Thyroid gland (tissue), 4 donors: ENCODE results near the gene SDC3. TPM values are rescaled to one million over a fixed set of nuclear protein-coding genes. Genes with fewer than 3 reads are reported as not detected.

ENCODE experiments used
- DNase-seq, 2 donors: peaks; one replicate each; pipeline ENCODE4 v3.0.0-alpha.2; 2019
- H3K27ac ChIP-seq, 3 donors: fragments of 200-600 bp; sonication (generic); 1 replicate in 2 of 3; 2 replicates in 1 of 3; pipeline ENCODE4 v1.5.1; 2016 to 2019; ENCODE audit warnings: mild to moderate bottlenecking in 1 of 3, moderate library complexity in 1 of 3
- H3K27me3 ChIP-seq: fragments of 200-600 bp; sonication (generic); one replicate; pipeline ENCODE4 v1.5.1; 2019
- H3K36me3 ChIP-seq, 2 donors: fragments of 200-600 bp; sonication (generic); one replicate each; pipeline ENCODE4 v1.5.1; 2016 to 2019
- H3K4me1 ChIP-seq, 2 donors: fragments of 200-600 bp; sonication (generic); one replicate each; pipeline ENCODE4 v1.5.1; 2017 to 2019
- H3K4me3 ChIP-seq, 3 donors: fragments of 200-600 bp; sonication (generic); replicated peaks in 1 of 3; 1 replicate in 2 of 3; 2 replicates in 1 of 3; pipeline ENCODE4 v1.5.1; 2016; ENCODE audit warnings: mild to moderate bottlenecking in 1 of 3
- H3K9me3 ChIP-seq: fragments of 200-600 bp; sonication (generic); one replicate; pipeline ENCODE4 v1.5.1; 2017
- POLR2A ChIP-seq, 2 donors: fragments of 450-650 bp; IDR thresholded peaks; one replicate each; pipeline ENCODE4 v1.6.1; 2017; ENCODE audit warnings: antibody characterized with exemption in 2 of 2, mild to moderate bottlenecking in 2 of 2, moderate library complexity in 1 of 2
- WGBS, 2 donors: methylation state at CpG; one replicate each; pipeline ENCODE4 v1.1.5; 2017; 5-methylcytosine and 5-hydroxymethylcytosine counted together
- intact Hi-C: fragments of 100-400 bp; cut with DNase I; formaldehyde crosslinking; loops from one replicate; pipeline ENCODE4 v1.15.1; 2023
- total RNA-seq, 4 donors: library from RNA; depleted of rRNA; stranded (reverse); fragments of >200 nt; gene quantifications; one replicate each; pipeline ENCODE4 v1.2.3, GENCODE V29; 2016
- TF ChIP-seq, protein P1 (sequence below), 6 experiments: fragments of 200-600 bp in 3 of 6; fragments of 450-650 bp in 3 of 6; sonication (generic) in 3 of 6; IDR thresholded peaks; one replicate each; pipeline ENCODE4 v1.5.1; 2016 to 2019; ENCODE audit warnings: antibody characterized with exemption in 6 of 6, mild to moderate bottlenecking in 2 of 6, inconsistent platforms in 1 of 6, moderate library complexity in 1 of 6

Gene SDC3
- total RNA-seq, 4 donors from 2014 or later: 13.2 to 19.5 (median 15.9) TPM

DNA sequence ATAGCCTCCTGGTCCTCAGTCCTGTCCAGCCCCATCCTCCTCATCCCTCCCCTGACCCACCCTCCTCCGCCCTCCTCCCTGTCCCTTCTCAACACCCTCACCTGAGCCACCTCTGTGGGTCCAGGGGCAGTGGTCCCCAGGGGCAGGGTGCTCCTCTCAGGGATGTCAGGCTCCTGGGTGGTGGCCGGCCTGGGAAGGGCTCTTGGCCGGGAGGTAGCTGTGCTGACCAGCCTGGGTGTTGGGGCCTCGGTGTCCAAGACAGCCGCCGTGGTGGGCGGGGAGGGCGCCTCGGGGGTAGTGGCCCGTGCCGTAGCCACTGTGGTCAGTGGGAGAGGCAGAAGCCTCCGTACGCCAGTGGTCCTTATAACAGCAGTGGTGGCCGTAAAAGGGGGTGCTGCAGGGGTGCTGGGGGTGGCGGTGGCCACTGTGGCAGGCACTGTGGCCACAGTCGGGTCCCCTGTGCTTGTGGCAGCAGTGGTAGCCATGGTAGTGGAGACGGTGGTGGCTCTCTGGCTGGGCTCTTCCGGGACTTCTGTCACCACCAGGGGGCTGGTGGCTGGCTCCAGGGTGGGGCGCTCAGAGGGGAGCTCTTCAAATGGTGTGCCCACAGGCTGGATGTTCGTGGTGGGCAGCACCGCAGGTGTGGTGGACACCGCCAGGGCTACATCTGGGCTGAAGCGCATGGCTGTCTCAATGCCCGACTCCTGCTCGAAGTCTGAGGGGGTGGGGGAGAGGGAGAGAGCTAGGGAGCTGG is 31.9 kb downstream of the SDC3 start:
- intact Hi-C loops: no loop called here
- peaks cover 13 to 15% of the 10 kb centered on the region in 2 donors for H3K36me3 ChIP-seq

DNA sequence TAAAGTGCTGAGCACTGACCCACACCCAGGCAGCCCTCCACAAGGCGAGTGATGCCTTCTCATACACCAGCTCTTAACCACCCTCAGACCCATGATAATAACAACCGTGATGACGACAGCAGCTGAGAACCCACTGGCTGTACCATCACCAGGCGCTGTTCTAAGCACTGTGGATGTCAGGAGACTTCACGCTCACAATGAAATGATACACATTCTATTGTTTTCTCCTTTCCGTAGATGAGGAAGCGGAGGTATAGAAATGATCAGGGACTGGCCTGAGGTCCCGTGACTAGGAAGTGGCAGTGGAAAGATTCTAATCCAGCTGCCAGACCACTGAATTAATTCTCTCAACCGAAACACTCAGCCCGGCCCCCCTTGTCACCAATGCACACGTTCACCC is 32.6 kb downstream of the SDC3 start:
- Histone ChIP-seq H3K27me3 (no peaks in the 10 kb centered on the region), H3K27ac (no peak overlapping the region), H3K4me1 (no peaks in the 10 kb centered on the region), H3K36me3 (peaks cover 13 to 15% of the 10 kb centered on the region in 2 donors), H3K4me3 (no peak overlapping the region), H3K9me3 (no peaks in the 10 kb centered on the region)
- intact Hi-C loops: no loop called here
- TF ChIP-seq POLR2A (IDR thresholded peaks at IDR 0.05): no peak
- no peak for DNase-seq
- 89% methylated on average over 11 of the region's 11 CpGs for WGBS, 2 donors

More for the DNA sequence above, 31.9 kb downstream of the SDC3 start:
- H3K27me3 ChIP-seq: no peaks in the 10 kb centered on the region
- TF ChIP-seq POLR2A (IDR thresholded peaks at IDR 0.05): no peak
- TF ChIP-seq, protein P1, sequence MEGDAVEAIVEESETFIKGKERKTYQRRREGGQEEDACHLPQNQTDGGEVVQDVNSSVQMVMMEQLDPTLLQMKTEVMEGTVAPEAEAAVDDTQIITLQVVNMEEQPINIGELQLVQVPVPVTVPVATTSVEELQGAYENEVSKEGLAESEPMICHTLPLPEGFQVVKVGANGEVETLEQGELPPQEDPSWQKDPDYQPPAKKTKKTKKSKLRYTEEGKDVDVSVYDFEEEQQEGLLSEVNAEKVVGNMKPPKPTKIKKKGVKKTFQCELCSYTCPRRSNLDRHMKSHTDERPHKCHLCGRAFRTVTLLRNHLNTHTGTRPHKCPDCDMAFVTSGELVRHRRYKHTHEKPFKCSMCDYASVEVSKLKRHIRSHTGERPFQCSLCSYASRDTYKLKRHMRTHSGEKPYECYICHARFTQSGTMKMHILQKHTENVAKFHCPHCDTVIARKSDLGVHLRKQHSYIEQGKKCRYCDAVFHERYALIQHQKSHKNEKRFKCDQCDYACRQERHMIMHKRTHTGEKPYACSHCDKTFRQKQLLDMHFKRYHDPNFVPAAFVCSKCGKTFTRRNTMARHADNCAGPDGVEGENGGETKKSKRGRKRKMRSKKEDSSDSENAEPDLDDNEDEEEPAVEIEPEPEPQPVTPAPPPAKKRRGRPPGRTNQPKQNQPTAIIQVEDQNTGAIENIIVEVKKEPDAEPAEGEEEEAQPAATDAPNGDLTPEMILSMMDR (IDR thresholded peaks at IDR 0.05): no peak
- H3K9me3 ChIP-seq: no peaks in the 10 kb centered on the region
- H3K27ac ChIP-seq: no peak overlapping the region
- H3K4me3 ChIP-seq: no peak overlapping the region
- H3K4me1 ChIP-seq: no peaks in the 10 kb centered on the region
- WGBS, 2 donors: 90 to 95% methylated on average over 4 to 25 of the region's 25 CpGs
- no peak for DNase-seq

GRCh38 chr1:30875197-30875596 is 33.4 kb downstream of the SDC3 start:
- Histone ChIP-seq H3K36me3 (peaks cover 13 to 15% of the 10 kb centered on the region in 2 donors), H3K27ac (no peak overlapping the region), H3K27me3 (no peaks in the 10 kb centered on the region), H3K9me3 (no peaks in the 10 kb centered on the region), H3K4me3 (no peak overlapping the region), H3K4me1 (no peaks in the 10 kb centered on the region)
- intact Hi-C loops: no loop called here
- TF ChIP-seq POLR2A (IDR thresholded peaks at IDR 0.05): no peak
- TF ChIP-seq, protein P1 (IDR thresholded peaks at IDR 0.05): no peak
- WGBS, 2 donors: 85 to 90% methylated on average over 3 to 6 of the region's 6 CpGs
- DNase-seq: no peak

GRCh38 chr1:30874176-30874575 is 34.4 kb downstream of the SDC3 start:
- no peaks in the 10 kb centered on the region for H3K9me3 ChIP-seq
- no peak overlapping the region for H3K27ac ChIP-seq
- TF ChIP-seq, protein P1 (IDR thresholded peaks at IDR 0.05): no peak
- no peak for TF ChIP-seq POLR2A (IDR thresholded peaks at IDR 0.05)
- H3K27me3 ChIP-seq: no peaks in the 10 kb centered on the region
- DNase-seq: no peak
- H3K36me3 ChIP-seq: peaks cover 13 to 15% of the 10 kb centered on the region in 2 donors
- H3K4me1 ChIP-seq: no peaks in the 10 kb centered on the region
- H3K4me3 ChIP-seq: no peak overlapping the region
- WGBS, 2 donors: 92 to 96% methylated on average over 10 to 11 of the region's 11 CpGs
- intact Hi-C loops: no loop called here

DNA sequence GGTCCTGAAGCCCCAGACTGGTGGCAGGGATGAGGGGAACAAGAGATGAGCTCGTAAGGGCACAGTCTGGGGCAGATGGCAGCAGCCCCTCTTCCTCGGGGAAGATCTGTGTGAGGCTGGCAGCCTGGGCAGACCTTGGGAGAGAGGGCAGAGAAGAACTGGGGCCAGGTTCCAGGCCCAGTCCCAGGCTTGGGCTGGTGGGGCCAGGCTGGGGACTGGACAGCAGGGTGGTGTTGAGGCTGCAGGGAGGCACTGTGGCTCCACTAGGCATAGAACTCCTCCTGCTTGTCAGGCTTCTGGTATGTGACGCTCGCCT is 35.7 kb downstream of the SDC3 start:
- Histone ChIP-seq H3K27me3 (no peaks in the 10 kb centered on the region), H3K9me3 (no peaks in the 10 kb centered on the region), H3K36me3 (peaks cover 13 to 15% of the 10 kb centered on the region in 2 donors), H3K4me1 (no peaks in the 10 kb centered on the region), H3K27ac (no peak overlapping the region), H3K4me3 (no peak overlapping the region)
- DNase-seq: no peak
- TF ChIP-seq, protein P1 (IDR thresholded peaks at IDR 0.05): no peak
- no peak for TF ChIP-seq POLR2A (IDR thresholded peaks at IDR 0.05)
- intact Hi-C loops: no loop called here
- WGBS, 2 donors: 96 to 100% methylated on average over 2 to 4 of the region's 4 CpGs
